HK-2 (cell line): ENCODE results near the gene ABT1.

Experiments
- DNase-seq: peaks from one replicate; pipeline ENCODE4 v3.0.0-alpha.2; 2018; ENCODE audit not compliant: unreplicated experiment

Gene ABT1

GRCh38 chr6:26575494-26575939 lies 21.2 kb upstream of the ABT1 start:
- no peak for DNase-seq

- no peak for DNase-seq
Measured at GRCh38 chr6:26576407-26576843, 20.3 kb upstream of the ABT1 start.

GRCh38 chr6:26576929-26577719 lies 19.6 kb upstream of the ABT1 start:
- peak; percentile 76 for DNase-seq

GRCh38 chr6:26577720-26578072 lies 19.1 kb upstream of the ABT1 start:
- no peak for DNase-seq

GRCh38 chr6:26578279-26578678 lies 18.5 kb upstream of the ABT1 start:
- DNase-seq = no peak

GRCh38 chr6:26578741-26579140 lies 18.0 kb upstream of the ABT1 start:
- no peak for DNase-seq

GRCh38 chr6:26581164-26581915 lies 15.4 kb upstream of the ABT1 start:
- no peak for DNase-seq

- DNase-seq = no peak
Measured at GRCh38 chr6:26588965-26589364, 7.8 kb upstream of the ABT1 start.

GRCh38 chr6:26592649-26593048 lies 4.1 kb upstream of the ABT1 start:
- DNase-seq = no peak

GRCh38 chr6:26593278-26594130 lies 3.2 kb upstream of the ABT1 start:
- DNase-seq = no peak

GRCh38 chr6:26594131-26594498 lies 2.6 kb upstream of the ABT1 start:
- no peak for DNase-seq

- DNase-seq = peak; percentile 77
Measured at GRCh38 chr6:26594730-26595632, 1.8 kb upstream of the ABT1 start.

GRCh38 chr6:26595669-26596269 lies 984 bp upstream of the ABT1 start:
- peak; percentile 95 for DNase-seq

- DNase-seq = no peak
Measured at GRCh38 chr6:26597389-26597766, 625 bp downstream of the ABT1 start.

- no peak for DNase-seq
Measured at GRCh38 chr6:26597821-26598220, 1.1 kb downstream of the ABT1 start.

- no peak for DNase-seq
Measured at GRCh38 chr6:26598267-26598666, 1.5 kb downstream of the ABT1 start.

GRCh38 chr6:26599134-26599533 lies 2.4 kb downstream of the ABT1 start:
- DNase-seq = no peak

- DNase-seq = no peak
Measured at GRCh38 chr6:26599591-26599990, 2.8 kb downstream of the ABT1 start.

GRCh38 chr6:26600759-26601158 lies 4.0 kb downstream of the ABT1 start:
- DNase-seq = no peak

- no peak for DNase-seq
Measured at GRCh38 chr6:26602262-26602661, 5.5 kb downstream of the ABT1 start.

- no peak for DNase-seq
Measured at GRCh38 chr6:26604026-26604425, 7.3 kb downstream of the ABT1 start.
